GM21737 (cell line): Measurements from ENCODE around the gene PMPCA.
"Not testable (repeated sequence)": the region's sequence is repeated elsewhere in the genome, so short reads cannot be mapped to it uniquely, and the experiment has no call there.

Experiments
- ATAC-seq: cut with Tn5 transposase; IDR thresholded peaks from one replicate; pipeline ENCODE4 v1.9.1; 2021; ENCODE audit warnings: mild to moderate bottlenecking, moderate library complexity; ENCODE audit not compliant: unreplicated experiment

Gene PMPCA

GRCh38 chr9:136409557-136410455 lies 652 bp upstream of the PMPCA start:
- ATAC-seq = peak; percentile 15

- no peak for ATAC-seq
Measured at GRCh38 chr9:136411378-136411777, 920 bp downstream of the PMPCA start.

GRCh38 chr9:136412962-136413361 lies 2.5 kb downstream of the PMPCA start:
- no peak for ATAC-seq

- no peak for ATAC-seq
Measured at GRCh38 chr9:136416427-136416826, 6.0 kb downstream of the PMPCA start.

- ATAC-seq = no peak
Measured at GRCh38 chr9:136416914-136417313, 6.5 kb downstream of the PMPCA start.

GRCh38 chr9:136418182-136419091 lies 8.0 kb downstream of the PMPCA start:
- no peak for ATAC-seq

GRCh38 chr9:136419092-136419420 lies 8.6 kb downstream of the PMPCA start:
- ATAC-seq = no peak

GRCh38 chr9:136421791-136422190 lies 11.3 kb downstream of the PMPCA start:
- no peak for ATAC-seq

- no peak for ATAC-seq
Measured at GRCh38 chr9:136422876-136423275, 12.4 kb downstream of the PMPCA start.

GRCh38 chr9:136423432-136424146 lies 13.1 kb downstream of the PMPCA start:
- no peak for ATAC-seq

GRCh38 chr9:136424750-136425362 lies 14.4 kb downstream of the PMPCA start:
- ATAC-seq = no peak

GRCh38 chr9:136425367-136425766 lies 14.9 kb downstream of the PMPCA start:
- not testable (repeated sequence) for ATAC-seq

GRCh38 chr9:136426787-136427186 lies 16.3 kb downstream of the PMPCA start:
- ATAC-seq = no peak

- no peak for ATAC-seq
Measured at GRCh38 chr9:136429075-136429628, 18.7 kb downstream of the PMPCA start.

GRCh38 chr9:136429683-136430491 lies 19.4 kb downstream of the PMPCA start:
- ATAC-seq = no peak

- no peak for ATAC-seq
Measured at GRCh38 chr9:136430588-136431234, 20.3 kb downstream of the PMPCA start.

- no peak for ATAC-seq
Measured at GRCh38 chr9:136431782-136432350, 21.4 kb downstream of the PMPCA start.

- no peak for ATAC-seq
Measured at GRCh38 chr9:136432591-136432990, 22.1 kb downstream of the PMPCA start.
